GM23338 (cell line): Measurements from ENCODE around the gene ZBTB42. TPM values are rescaled to one million over a fixed set of nuclear protein-coding genes. Genes with fewer than 3 reads are reported as not detected.

Experiments used
- ATAC-seq: fragments of 200-7000 bp; cut with Tn5 transposase; 3 replicates; pipeline ENCODE4 v1.9.1; 2020
- DNase-seq: peaks from one replicate; pipeline ENCODE4 v3.0.0-alpha.2; 2015; ENCODE audit warnings: low spot score
- H2AFZ ChIP-seq: fragments of 200-600 bp; sonication (generic); 2 replicates; pipeline ENCODE4 v1.8.0; 2016; ENCODE audit warnings: antibody characterized with exemption, mild to moderate bottlenecking, moderate library complexity
- H3F3A ChIP-seq: fragments of 200-600 bp; sonication (generic); replicated peaks from 2 replicates; pipeline ENCODE4 v1.8.0; 2017; ENCODE audit warnings: antibody characterized with exemption, mixed run types, low read depth
- H3K27ac ChIP-seq: fragments of 200-600 bp; sonication (generic); 2 replicates; pipeline ENCODE4 v1.6.1; 2016; ENCODE audit warnings: low read depth
- H3K27me3 ChIP-seq: fragments of 200-600 bp; sonication (generic); 2 replicates; pipeline ENCODE4 v1.8.0; 2016; ENCODE audit warnings: mild to moderate bottlenecking, mixed run types, moderate library complexity; ENCODE audit not compliant: insufficient read depth
- H3K36me3 ChIP-seq: fragments of 200-600 bp; sonication (generic); 2 replicates; pipeline ENCODE4 v1.8.0; 2016; ENCODE audit warnings: mild to moderate bottlenecking; ENCODE audit not compliant: insufficient read depth
- H3K4me1 ChIP-seq: fragments of 200-600 bp; sonication (generic); 2 replicates; pipeline ENCODE4 v1.8.0; 2016; ENCODE audit warnings: mild to moderate bottlenecking, moderate library complexity; ENCODE audit not compliant: insufficient read depth
- H3K4me2 ChIP-seq: fragments of 200-600 bp; sonication (generic); 2 replicates; pipeline ENCODE4 v1.7.1; 2017; ENCODE audit warnings: mixed run types
- H3K4me3 ChIP-seq: fragments of 200-600 bp; sonication (generic); 2 replicates; pipeline ENCODE4 v1.6.1; 2016; ENCODE audit warnings: mixed run types
- H3K79me2 ChIP-seq: fragments of 200-600 bp; sonication (generic); replicated peaks from 2 replicates; pipeline ENCODE4 v1.8.0; 2017; ENCODE audit warnings: mild to moderate bottlenecking; ENCODE audit not compliant: insufficient read depth
- H3K9me2 ChIP-seq: fragments of 200-600 bp; sonication (generic); 2 replicates; pipeline ENCODE4 v1.8.0; 2017; ENCODE audit not compliant: insufficient read depth
- H4K20me1 ChIP-seq: fragments of 200-600 bp; sonication (generic); replicated peaks from 2 replicates; pipeline ENCODE4 v1.8.0; 2017; ENCODE audit warnings: mild to moderate bottlenecking; ENCODE audit not compliant: insufficient read depth
- H3K27ac Mint-ChIP-seq: 2 replicates; pipeline ENCODE4 v1.8.0; 2020; ENCODE audit warnings: inconsistent platforms, mild to moderate bottlenecking, moderate library complexity, mixed read lengths
- H3K27me3 Mint-ChIP-seq: 3 replicates; pipeline ENCODE4 v1.8.0; 2022; ENCODE audit warnings: low read depth, mild to moderate bottlenecking, moderate library complexity, mixed read lengths, inconsistent platforms; ENCODE audit not compliant: insufficient read depth, poor library complexity
- H3K36me3 Mint-ChIP-seq: 3 replicates; pipeline ENCODE4 v1.8.0; 2021; ENCODE audit warnings: low read depth, mild to moderate bottlenecking, inconsistent platforms, moderate library complexity, mixed read lengths
- H3K4me1 Mint-ChIP-seq: 3 replicates; pipeline ENCODE4 v1.8.0; 2020; ENCODE audit warnings: mild to moderate bottlenecking, inconsistent platforms, mixed read lengths
- H3K4me3 Mint-ChIP-seq: 3 replicates; pipeline ENCODE4 v1.8.0; 2021; ENCODE audit warnings: moderate library complexity, mild to moderate bottlenecking, inconsistent platforms, mixed read lengths
- H3K9me3 Mint-ChIP-seq: 3 replicates; pipeline ENCODE4 v1.8.0; 2020; ENCODE audit warnings: moderate library complexity, mild to moderate bottlenecking, inconsistent platforms, mixed read lengths
- CTCF ChIP-seq, 2 experiments: fragments of 200-600 bp in 1 of 2; sonication (generic) in 1 of 2; conservative IDR thresholded peaks; 2 replicates each; pipeline versions ENCODE4 v1.5.1 to v1.6.1; 2016 to 2017; ENCODE audit warnings: antibody characterized with exemption in 2 of 2, low read depth in 2 of 2, mild to moderate bottlenecking in 2 of 2, moderate library complexity in 1 of 2
- ETS1 ChIP-seq: IDR thresholded peaks from 2 replicates; pipeline ENCODE4 v1.6.1; 2016; ENCODE audit warnings: antibody characterized with exemption
- POLR2AphosphoS5 ChIP-seq: IDR thresholded peaks from 2 replicates; pipeline ENCODE4 v1.6.1; 2016; ENCODE audit warnings: antibody characterized with exemption, low read depth
- REST ChIP-seq: IDR thresholded peaks from one replicate; pipeline ENCODE4 v1.6.1; 2018; ENCODE audit warnings: antibody characterized with exemption; ENCODE audit not compliant: unreplicated experiment
- ZNF114 ChIP-seq: fragments of 250-450 bp; sonication (Bioruptor Pico); IDR thresholded peaks from 2 replicates; pipeline ENCODE4 v1.5.0; 2020; ENCODE audit warnings: mild to moderate bottlenecking, moderate library complexity
- polyA plus RNA-seq: library from polyadenylated mRNA; unstranded; fragments of >200 nt; fragmentation: Nextera tagmentation; extraction: Ambion mirVana; gene quantifications from 2 replicates; pipeline ENCODE4 v1.2.1, GENCODE V29; 2016
- total RNA-seq: library from RNA; depleted of rRNA; stranded (reverse); fragments of >200 nt; shearing (Covaris generic); gene quantifications from 2 replicates; pipeline ENCODE4 v1.2.3, GENCODE V29; 2014

Gene ZBTB42
- total and polyA plus RNA-seq, 2 experiments from 2014 or later = 0.70 to 4.4 TPM

GRCh38 chr14:104766863-104767633, 33.9 kb upstream of the ZBTB42 start (continued):
- TF ChIP-seq REST (no peak), ETS1 (no peak), ZNF114 (no peak), POLR2AphosphoS5 (no peak)

- no peak overlapping the region for H3K4me2 ChIP-seq
- H3K27me3 ChIP-seq = no peaks in the 10 kb centered on the region
- H3K27me3 Mint-ChIP-seq = peaks cover 3% of the 10 kb centered on the region
- no peak for TF ChIP-seq ZNF114
- TF ChIP-seq POLR2AphosphoS5 = no peak
- 0 out of 2 replicates have a peak, but pooled peaks cover 6% of the 10 kb centered on the region for H4K20me1 ChIP-seq
- H3K4me1 ChIP-seq = peaks cover 11% of the 10 kb centered on the region
- H3K4me1 Mint-ChIP-seq = peaks cover 17% of the 10 kb centered on the region
- 0 out of 2 replicates have a peak, but pooled peaks cover 5% of the 10 kb centered on the region for H3K36me3 ChIP-seq
- H3K27ac ChIP-seq = no peak overlapping the region
- ATAC-seq (no peak), DNase-seq (no peak)
- H3K79me2 ChIP-seq = no peaks in the 10 kb centered on the region
- H3K27ac Mint-ChIP-seq = no peak overlapping the region
- peaks cover 12% of the 10 kb centered on the region for H3K9me3 Mint-ChIP-seq
- no peaks in the 10 kb centered on the region; the same call in 1 of the 2 replicates for H3K9me2 ChIP-seq
- no peak overlapping the region for H2AFZ ChIP-seq
- peaks cover 9% of the 10 kb centered on the region; the same call in 1 of the 2 replicates for H3F3A ChIP-seq
- peaks cover 51% of the 10 kb centered on the region for H3K36me3 Mint-ChIP-seq
- H3K4me3 ChIP-seq = no peak overlapping the region
- H3K4me3 Mint-ChIP-seq = no peak overlapping the region
Observed at GRCh38 chr14:104767634-104767918, 33.3 kb upstream of the ZBTB42 start.

GRCh38 chr14:104768437-104769323, 32.2 kb upstream of the ZBTB42 start:
- DNase-seq (peak; percentile 91), ATAC-seq (peak; percentile 86)
- Mint-ChIP-seq H3K4me1 (peaks cover 17% of the 10 kb centered on the region), H3K27ac (peak overlapping the region; percentile 90), H3K27me3 (peaks cover 3% of the 10 kb centered on the region), H3K4me3 (peak overlapping the region; percentile 43; the same call in 2 of the 3 replicates), H3K36me3 (peaks cover 51% of the 10 kb centered on the region), H3K9me3 (peaks cover 12% of the 10 kb centered on the region)
- no peaks in the 10 kb centered on the region for H4K20me1 ChIP-seq
- 0 out of 2 replicates have a peak, but pooled peaks cover 5% of the 10 kb centered on the region for H3K36me3 ChIP-seq
- TF ChIP-seq CTCF (conservative IDR thresholded peaks at IDR 0.05; ENCODE audit: low read depth in 2 of 2) (peak; percentile 56 to 94), POLR2AphosphoS5 (peak; percentile 55), REST (no peak)
- H3K9me2 ChIP-seq = no peaks in the 10 kb centered on the region; the same call in 1 of the 2 replicates
- peak overlapping the region; percentile 72 for H3K4me2 ChIP-seq
- no peak overlapping the region for H3K27ac ChIP-seq
- no peak overlapping the region for H2AFZ ChIP-seq
- peaks cover 9% of the 10 kb centered on the region; the same call in 1 of the 2 replicates for H3F3A ChIP-seq
- H3K27me3 ChIP-seq = no peaks in the 10 kb centered on the region
- H3K79me2 ChIP-seq = no peaks in the 10 kb centered on the region
- H3K4me3 ChIP-seq = peak overlapping the region; percentile 41; the same call in 1 of the 2 replicates
- H3K4me1 ChIP-seq = peaks cover 11% of the 10 kb centered on the region
